ENCODE data around the gene RPH3AL. TPM values are rescaled to one million over a fixed set of nuclear protein-coding genes. Genes with fewer than 3 reads are reported as not detected.

The RPH3AL gene
- total RNA-seq, 1 experiment from 2014 or later, result 3.0 TPM

DNA sequence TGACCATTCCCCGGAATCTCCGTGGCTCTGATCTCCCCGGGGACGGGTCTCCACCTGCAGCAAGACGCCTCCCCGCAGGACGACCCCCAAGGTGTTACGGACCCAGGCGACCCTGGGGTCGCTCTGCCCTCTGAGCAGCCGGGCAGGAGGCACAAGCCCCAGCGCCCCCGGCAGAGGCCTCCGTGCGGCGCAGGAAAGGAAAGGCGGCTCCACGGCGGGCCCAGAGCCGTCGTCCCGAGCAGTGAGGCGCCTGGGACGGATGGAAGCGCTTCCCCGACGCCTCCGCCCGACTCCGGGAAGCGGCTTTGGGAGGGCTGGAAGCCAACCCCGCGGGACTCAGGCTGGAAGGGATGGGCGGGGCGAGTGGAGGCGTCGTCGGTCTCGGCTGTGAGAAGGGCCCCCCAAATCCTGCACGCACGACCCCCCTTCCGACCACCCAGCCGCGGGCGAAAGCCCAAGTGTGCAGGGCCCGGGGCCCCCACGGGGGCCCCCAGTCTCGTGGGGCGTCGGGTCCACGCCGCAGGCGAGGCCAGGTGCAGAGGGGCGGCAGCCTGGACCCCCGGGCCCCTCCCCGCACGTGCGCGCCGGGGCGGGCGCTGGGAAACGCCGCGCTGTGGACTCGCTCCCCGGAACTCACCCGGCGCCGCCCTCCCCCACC lies 32.7 kb upstream of the RPH3AL start:
- H2BK5ac ChIP-seq (ENCODE audit: insufficient read length, low read length), result no peak overlapping the region
- peak; percentile 63 for DNase-seq
- no peaks in the 10 kb centered on the region for H3K79me1 ChIP-seq (ENCODE audit: insufficient read depth, low read depth, low read length, poor library complexity, severe bottlenecking)
- H3K4me1 ChIP-seq (ENCODE audit: insufficient read depth, low read length), result no peaks in the 10 kb centered on the region; the same call in 1 of the 2 replicates
- no peaks in the 10 kb centered on the region for H3K9me3 ChIP-seq (ENCODE audit: control insufficient read depth, low read depth, low read length)
- no peak overlapping the region for H2BK20ac ChIP-seq (ENCODE audit: low read depth, low read length, poor library complexity, severe bottlenecking)
- H3K79me2 ChIP-seq (ENCODE audit: insufficient read depth, low read length), result no peaks in the 10 kb centered on the region
- no peak overlapping the region for H3K4ac ChIP-seq (ENCODE audit: low read depth, low read length)
- H4K91ac ChIP-seq (ENCODE audit: insufficient read length, low read depth, low read length), result no peak overlapping the region
- TF ChIP-seq, protein P1, sequence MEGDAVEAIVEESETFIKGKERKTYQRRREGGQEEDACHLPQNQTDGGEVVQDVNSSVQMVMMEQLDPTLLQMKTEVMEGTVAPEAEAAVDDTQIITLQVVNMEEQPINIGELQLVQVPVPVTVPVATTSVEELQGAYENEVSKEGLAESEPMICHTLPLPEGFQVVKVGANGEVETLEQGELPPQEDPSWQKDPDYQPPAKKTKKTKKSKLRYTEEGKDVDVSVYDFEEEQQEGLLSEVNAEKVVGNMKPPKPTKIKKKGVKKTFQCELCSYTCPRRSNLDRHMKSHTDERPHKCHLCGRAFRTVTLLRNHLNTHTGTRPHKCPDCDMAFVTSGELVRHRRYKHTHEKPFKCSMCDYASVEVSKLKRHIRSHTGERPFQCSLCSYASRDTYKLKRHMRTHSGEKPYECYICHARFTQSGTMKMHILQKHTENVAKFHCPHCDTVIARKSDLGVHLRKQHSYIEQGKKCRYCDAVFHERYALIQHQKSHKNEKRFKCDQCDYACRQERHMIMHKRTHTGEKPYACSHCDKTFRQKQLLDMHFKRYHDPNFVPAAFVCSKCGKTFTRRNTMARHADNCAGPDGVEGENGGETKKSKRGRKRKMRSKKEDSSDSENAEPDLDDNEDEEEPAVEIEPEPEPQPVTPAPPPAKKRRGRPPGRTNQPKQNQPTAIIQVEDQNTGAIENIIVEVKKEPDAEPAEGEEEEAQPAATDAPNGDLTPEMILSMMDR (conservative IDR thresholded peaks at IDR 0.05), result no peak; the same call in 2 of the 3 replicates
- Mint-ChIP-seq H3K9me3 (peaks cover 8 to 15% of the 10 kb centered on the region in 2 experiments), H3K4me1 (peaks cover 34 to 49% of the 10 kb centered on the region in 2 experiments), H3K36me3 (ENCODE audit: insufficient read depth in 1 of 3, low read depth in 3 of 3) (peaks cover 3 to 11% (median 5%) of the 10 kb centered on the region in 3 experiments; a peak in 6 of 7 replicates), H3K27me3 (ENCODE audit: low read depth) (peaks cover 70% of the 10 kb centered on the region), H3K27ac (no peak overlapping the region), H3K4me3 (peak overlapping the region; percentile 54 to 73)
- H3K23ac ChIP-seq (ENCODE audit: insufficient read length, low read depth, low read length), result no peak overlapping the region
- no peak overlapping the region for H2BK12ac ChIP-seq (ENCODE audit: insufficient read length, low read depth, low read length)
- no peak overlapping the region for H2AFZ ChIP-seq (ENCODE audit: low read length)
- H3K23me2 ChIP-seq (ENCODE audit: insufficient read length, low read depth, low read length, poor library complexity, severe bottlenecking), result peaks cover 4% of the 10 kb centered on the region
- no peak overlapping the region for H2BK120ac ChIP-seq (ENCODE audit: low read depth, low read length, poor library complexity, severe bottlenecking)
- no peak overlapping the region for H3K27ac ChIP-seq (ENCODE audit: insufficient read length, low read depth, low read length)
- no peak overlapping the region for H3K9ac ChIP-seq (ENCODE audit: extremely low read depth, insufficient read length, low read length)
- no peak overlapping the region for H2BK15ac ChIP-seq (ENCODE audit: low read depth, low read length)
- WGBS (ENCODE audit: extremely low coverage, insufficient read length, low lambda C conversion rate), result no CpG with 5 or more reads among the region's 70 CpGs
- peaks cover 10% of the 10 kb centered on the region; the same call in 1 of the 2 replicates for H3K27me3 ChIP-seq (ENCODE audit: insufficient read depth, low read length)
- peak overlapping the region; percentile 67 for H3K4me2 ChIP-seq (ENCODE audit: insufficient read depth, insufficient read length, low read length)
- H3T11ph ChIP-seq (ENCODE audit: low read length), result no peak overlapping the region
- no peak overlapping the region; the same call in 1 of the 2 replicates for H3K14ac ChIP-seq (ENCODE audit: insufficient read depth, low read length)
- no peak overlapping the region for H4K8ac ChIP-seq (replicated peaks; ENCODE audit: insufficient read length, low read depth, low read length)
- H3K56ac ChIP-seq (ENCODE audit: insufficient read length, low read depth, low read length), result no peak overlapping the region
- no peak overlapping the region for H2AK5ac ChIP-seq (ENCODE audit: insufficient read length, low read length)
- no peak overlapping the region for H4K5ac ChIP-seq (ENCODE audit: insufficient read length, low read depth, low read length)
- H4K20me1 ChIP-seq (ENCODE audit: control insufficient read depth, insufficient read depth, insufficient read length), result no peaks in the 10 kb centered on the region
- no peak overlapping the region for H3K18ac ChIP-seq (ENCODE audit: insufficient read length, low read depth, low read length)

All from H9 (cell line).